Ishikawa (cell line): ENCODE measurements around the gene TMEM175.

Experiments used
- CEBPB ChIP-seq: IDR thresholded peaks from 2 replicates; pipeline ENCODE4 v1.6.1; 2012
- CREB1 ChIP-seq: IDR thresholded peaks from 2 replicates; pipeline ENCODE4 v1.6.1; 2012; ENCODE audit warnings: low read depth
- EGR1 ChIP-seq: IDR thresholded peaks from 2 replicates; pipeline ENCODE4 v1.6.1; 2012
- EP300 ChIP-seq: IDR thresholded peaks from 2 replicates; pipeline ENCODE4 v1.6.1; 2012; ENCODE audit warnings: borderline replicate concordance
- FOXM1 ChIP-seq: IDR thresholded peaks from 2 replicates; pipeline ENCODE4 v1.6.1; 2012; ENCODE audit warnings: low read depth, borderline replicate concordance
- NFIC ChIP-seq: IDR thresholded peaks from 2 replicates; pipeline ENCODE4 v1.6.1; 2012
- RAD21 ChIP-seq: IDR thresholded peaks from 2 replicates; pipeline ENCODE4 v1.6.1; 2012; ENCODE audit warnings: low read depth
- TAF1 ChIP-seq: IDR thresholded peaks from 2 replicates; pipeline ENCODE4 v1.6.1; 2012; ENCODE audit warnings: low read depth, mild to moderate bottlenecking
- TCF12 ChIP-seq: IDR thresholded peaks from 2 replicates; pipeline ENCODE4 v1.6.1; 2012; ENCODE audit warnings: low read depth
- TEAD4 ChIP-seq: IDR thresholded peaks from 2 replicates; pipeline ENCODE4 v1.6.1; 2012
- YY1 ChIP-seq: IDR thresholded peaks from 2 replicates; pipeline ENCODE4 v1.6.1; 2012; ENCODE audit warnings: low read depth
- ZBTB7A ChIP-seq: IDR thresholded peaks from 2 replicates; pipeline ENCODE4 v1.6.1; 2012; ENCODE audit warnings: low read depth
- TF ChIP-seq, protein P1 (sequence below): IDR thresholded peaks from 2 replicates; pipeline ENCODE4 v1.6.1; 2012
- TF ChIP-seq, protein P2 (sequence below): IDR thresholded peaks from 2 replicates; pipeline ENCODE4 v1.6.1; 2012; ENCODE audit warnings: low read depth, mild to moderate bottlenecking
- TF ChIP-seq, protein P3 (sequence below): IDR thresholded peaks from 2 replicates; pipeline ENCODE4 v1.6.1; 2012

TMEM175 gene

DNA sequence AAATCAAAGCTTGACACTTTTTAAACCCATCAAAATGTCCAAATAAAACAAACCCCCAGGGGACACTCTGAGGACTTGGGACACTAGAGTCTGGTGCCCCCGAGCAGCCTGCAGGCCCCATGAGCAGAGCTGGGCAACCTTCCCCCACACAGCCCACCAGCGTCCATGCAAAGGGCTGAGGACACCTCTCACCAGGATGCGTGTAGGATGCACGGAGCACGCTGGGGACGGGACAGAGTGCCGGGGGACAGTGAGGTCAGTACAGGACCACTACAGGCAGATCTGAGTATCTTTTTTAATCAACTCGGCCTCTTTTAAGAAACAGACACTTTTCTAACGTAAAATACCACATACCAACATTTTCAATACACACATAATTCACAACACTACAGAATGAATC lies 7.1 kb upstream of the TMEM175 start:
- no peak for TF ChIP-seq TEAD4
- no peak for TF ChIP-seq CEBPB

DNA sequence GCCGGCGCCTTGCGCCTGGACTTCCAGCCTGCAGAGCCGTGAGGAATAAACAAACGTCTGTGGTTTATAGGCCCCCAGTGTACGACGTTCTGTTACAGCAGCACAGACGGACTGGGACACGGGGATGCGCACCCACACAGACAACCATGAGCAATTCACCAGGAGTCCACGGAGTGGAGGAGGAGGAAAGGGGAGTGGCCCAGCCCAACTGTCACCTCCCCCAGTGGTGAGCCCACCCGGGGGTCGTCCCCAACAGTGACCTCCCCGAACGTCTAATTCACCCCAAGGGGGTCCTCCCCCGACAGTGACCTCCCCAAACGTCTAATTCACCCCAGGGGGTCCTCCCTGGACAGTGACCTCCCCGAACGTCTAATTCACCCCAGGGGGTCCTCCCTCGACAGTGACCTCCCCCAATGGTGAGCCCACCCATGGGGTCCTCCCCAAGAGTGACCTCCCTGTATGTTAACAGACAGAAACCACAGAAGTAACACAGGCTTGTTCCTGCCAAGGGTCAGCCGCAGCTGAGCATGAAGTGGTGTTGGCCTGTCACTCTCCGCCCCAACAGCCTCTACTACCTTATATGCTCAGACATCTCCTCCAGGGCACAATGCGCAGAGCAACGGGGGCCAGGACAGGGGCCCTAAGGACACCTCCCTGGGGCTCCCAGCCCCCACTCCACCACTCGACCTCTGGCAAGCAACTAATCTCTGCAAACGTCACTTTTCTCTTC lies 6.3 kb upstream of the TMEM175 start:
- TF ChIP-seq CREB1 (no peak), TAF1 (no peak), FOXM1 (no peak), CEBPB (no peak), TEAD4 (no peak), YY1 (no peak)
- TF ChIP-seq, protein P1, sequence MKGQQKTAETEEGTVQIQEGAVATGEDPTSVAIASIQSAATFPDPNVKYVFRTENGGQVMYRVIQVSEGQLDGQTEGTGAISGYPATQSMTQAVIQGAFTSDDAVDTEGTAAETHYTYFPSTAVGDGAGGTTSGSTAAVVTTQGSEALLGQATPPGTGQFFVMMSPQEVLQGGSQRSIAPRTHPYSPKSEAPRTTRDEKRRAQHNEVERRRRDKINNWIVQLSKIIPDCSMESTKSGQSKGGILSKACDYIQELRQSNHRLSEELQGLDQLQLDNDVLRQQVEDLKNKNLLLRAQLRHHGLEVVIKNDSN, result no peak

DNA sequence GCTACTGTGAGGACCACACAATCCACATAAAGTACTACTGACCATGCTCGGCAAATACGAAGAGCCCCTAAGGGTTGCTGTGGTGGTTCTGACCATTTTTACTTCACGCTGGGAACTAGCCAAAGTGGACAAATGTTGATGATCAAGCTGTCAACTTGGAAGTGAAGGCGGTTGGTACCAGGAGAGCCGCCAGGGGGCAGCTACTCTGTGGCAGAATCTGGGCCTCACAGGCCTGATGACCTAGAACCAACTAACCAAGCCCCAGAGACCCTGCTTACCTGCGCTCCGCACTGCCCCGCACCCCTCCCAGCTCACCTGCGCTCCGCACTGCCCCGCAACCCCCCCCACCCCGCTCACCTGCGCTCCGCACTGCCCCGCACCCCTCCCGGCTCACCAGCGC lies 5.7 kb upstream of the TMEM175 start:
- no peak for TF ChIP-seq CEBPB
- no peak for TF ChIP-seq EP300
- TF ChIP-seq, protein P2, sequence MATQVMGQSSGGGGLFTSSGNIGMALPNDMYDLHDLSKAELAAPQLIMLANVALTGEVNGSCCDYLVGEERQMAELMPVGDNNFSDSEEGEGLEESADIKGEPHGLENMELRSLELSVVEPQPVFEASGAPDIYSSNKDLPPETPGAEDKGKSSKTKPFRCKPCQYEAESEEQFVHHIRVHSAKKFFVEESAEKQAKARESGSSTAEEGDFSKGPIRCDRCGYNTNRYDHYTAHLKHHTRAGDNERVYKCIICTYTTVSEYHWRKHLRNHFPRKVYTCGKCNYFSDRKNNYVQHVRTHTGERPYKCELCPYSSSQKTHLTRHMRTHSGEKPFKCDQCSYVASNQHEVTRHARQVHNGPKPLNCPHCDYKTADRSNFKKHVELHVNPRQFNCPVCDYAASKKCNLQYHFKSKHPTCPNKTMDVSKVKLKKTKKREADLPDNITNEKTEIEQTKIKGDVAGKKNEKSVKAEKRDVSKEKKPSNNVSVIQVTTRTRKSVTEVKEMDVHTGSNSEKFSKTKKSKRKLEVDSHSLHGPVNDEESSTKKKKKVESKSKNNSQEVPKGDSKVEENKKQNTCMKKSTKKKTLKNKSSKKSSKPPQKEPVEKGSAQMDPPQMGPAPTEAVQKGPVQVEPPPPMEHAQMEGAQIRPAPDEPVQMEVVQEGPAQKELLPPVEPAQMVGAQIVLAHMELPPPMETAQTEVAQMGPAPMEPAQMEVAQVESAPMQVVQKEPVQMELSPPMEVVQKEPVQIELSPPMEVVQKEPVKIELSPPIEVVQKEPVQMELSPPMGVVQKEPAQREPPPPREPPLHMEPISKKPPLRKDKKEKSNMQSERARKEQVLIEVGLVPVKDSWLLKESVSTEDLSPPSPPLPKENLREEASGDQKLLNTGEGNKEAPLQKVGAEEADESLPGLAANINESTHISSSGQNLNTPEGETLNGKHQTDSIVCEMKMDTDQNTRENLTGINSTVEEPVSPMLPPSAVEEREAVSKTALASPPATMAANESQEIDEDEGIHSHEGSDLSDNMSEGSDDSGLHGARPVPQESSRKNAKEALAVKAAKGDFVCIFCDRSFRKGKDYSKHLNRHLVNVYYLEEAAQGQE, result no peak
- no peak for TF ChIP-seq ZBTB7A
- no peak for TF ChIP-seq FOXM1
- no peak for TF ChIP-seq TEAD4
- TF ChIP-seq, protein P1, result no peak
- TF ChIP-seq YY1, result no peak
- no peak for TF ChIP-seq CREB1
- TF ChIP-seq, protein P3, sequence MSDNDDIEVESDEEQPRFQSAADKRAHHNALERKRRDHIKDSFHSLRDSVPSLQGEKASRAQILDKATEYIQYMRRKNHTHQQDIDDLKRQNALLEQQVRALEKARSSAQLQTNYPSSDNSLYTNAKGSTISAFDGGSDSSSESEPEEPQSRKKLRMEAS, result no peak
- no peak for TF ChIP-seq NFIC

DNA sequence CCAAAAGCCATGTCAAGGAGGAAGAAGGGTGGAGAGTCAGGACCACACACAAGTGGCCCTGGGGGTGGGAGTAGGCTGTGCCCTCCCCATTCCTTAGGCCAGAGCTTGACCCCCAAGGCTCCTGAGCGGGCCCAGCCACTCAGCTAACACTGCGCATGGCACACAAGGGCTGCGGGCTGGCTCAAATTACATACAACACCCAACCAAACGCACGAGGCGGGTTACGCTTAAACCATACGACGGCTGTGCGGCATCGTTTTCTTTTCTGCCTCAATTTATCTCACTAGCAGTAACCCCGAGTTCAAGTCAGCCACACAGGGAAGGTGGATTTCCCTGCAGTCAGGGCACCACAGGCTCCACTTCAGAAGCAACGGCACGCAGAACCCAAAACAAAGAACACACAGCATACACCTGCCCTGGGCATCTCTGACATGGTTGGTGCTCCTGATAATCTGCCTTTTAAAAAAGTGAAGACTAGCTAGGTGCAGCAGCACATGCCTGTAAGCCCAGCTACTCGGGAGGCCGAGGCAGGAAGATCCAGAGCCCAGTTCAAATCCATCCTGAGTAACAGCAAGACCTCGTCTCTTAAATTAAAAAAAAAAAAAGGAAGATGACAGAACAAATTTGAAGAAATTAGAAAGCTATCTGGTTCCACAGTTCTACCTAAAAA lies 3.0 kb upstream of the TMEM175 start:
- TF ChIP-seq, protein P3, result no peak
- TF ChIP-seq TAF1 (no peak), YY1 (no peak), CREB1 (no peak), FOXM1 (no peak), TCF12 (no peak), CEBPB (no peak), NFIC (no peak), ZBTB7A (no peak), EGR1 (no peak), RAD21 (no peak), TEAD4 (no peak)
- TF ChIP-seq, protein P2, result no peak
- TF ChIP-seq, protein P1, result no peak

DNA sequence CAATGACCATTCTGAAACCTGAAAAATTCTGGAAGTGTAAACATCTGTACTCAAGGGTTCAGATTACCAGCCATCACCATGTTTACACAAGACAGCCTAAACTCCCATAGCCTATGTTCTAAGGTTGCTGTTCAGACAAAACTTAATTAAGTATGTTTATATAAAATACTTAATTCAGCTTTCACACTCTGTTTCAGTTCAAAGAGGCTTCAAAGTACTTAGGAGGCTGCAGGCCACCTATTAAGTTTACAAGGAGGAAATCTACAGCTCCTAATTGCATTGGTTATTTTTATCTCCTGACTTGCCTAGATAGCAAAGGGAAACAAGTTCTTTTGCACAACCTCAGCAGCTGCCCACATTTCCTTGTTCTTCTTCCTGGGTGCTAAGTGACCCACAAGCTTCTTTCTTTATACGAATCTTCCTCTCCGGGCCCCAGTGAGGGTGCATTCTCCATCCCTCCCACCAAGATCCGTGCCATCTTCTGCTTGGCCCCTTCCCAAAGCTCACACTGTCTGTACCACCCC lies 2.2 kb upstream of the TMEM175 start:
- TF ChIP-seq, protein P1, result no peak
- TF ChIP-seq EP300 (no peak), CEBPB (no peak), TAF1 (no peak), RAD21 (no peak), NFIC (no peak), TEAD4 (no peak)
- TF ChIP-seq, protein P2, result no peak
